ENCODE measurements around the gene SH2D3C.

Gene SH2D3C

GRCh38 chr9:127712867-127713266 lies 65.6 kb downstream of the SH2D3C start:
- H3K4me1 ChIP-seq (ENCODE audit: control insufficient read depth, insufficient read depth, low read length): no peaks in the 10 kb centered on the region
- no peak for TF ChIP-seq ZNF16 (tag by site-specific recombination; IDR thresholded peaks at IDR 0.05; ENCODE audit: low read depth)
- no peak for TF ChIP-seq ZNF148 (tag by site-specific recombination; IDR thresholded peaks at IDR 0.05; ENCODE audit: borderline replicate concordance)
- no peak for TF ChIP-seq ZNF274 (IDR thresholded peaks at IDR 0.05; ENCODE audit: low read length)
- no peak for TF ChIP-seq ZNF274 (tag by site-specific recombination; IDR thresholded peaks at IDR 0.05; ENCODE audit: borderline replicate concordance)
- no peak for TF ChIP-seq ZNF202 (tag by site-specific recombination; IDR thresholded peaks at IDR 0.05; ENCODE audit: borderline replicate concordance)
- TF ChIP-seq BCL6B (tag by site-specific recombination; IDR thresholded peaks at IDR 0.05): no peak
- TF ChIP-seq ZSCAN5A (tag by site-specific recombination; IDR thresholded peaks at IDR 0.05): no peak
- no peak for TF ChIP-seq ZFP37 (tag by site-specific recombination; IDR thresholded peaks at IDR 0.05)
- TF ChIP-seq GLI4 (tag by site-specific recombination; IDR thresholded peaks at IDR 0.05): no peak
- no peak for TF ChIP-seq ZNF473 (tag by site-specific recombination; IDR thresholded peaks at IDR 0.05)
- TF ChIP-seq ZNF23 (tag by site-specific recombination; IDR thresholded peaks at IDR 0.05; ENCODE audit: borderline replicate concordance): no peak
- TF ChIP-seq SALL2 (tag by site-specific recombination; IDR thresholded peaks at IDR 0.05; ENCODE audit: borderline replicate concordance): no peak
- H3K27ac ChIP-seq (ENCODE audit: extremely low read depth, low read depth, low read length): no peak overlapping the region
- H3K36me3 ChIP-seq (ENCODE audit: control insufficient read depth in 2 of 2, insufficient read depth in 1 of 2, low read length in 2 of 2): no peaks in the 10 kb centered on the region
- CTCF ChIA-PET: interaction anchor here (0.8 to 1.6 kb wide), 3 partner anchors 22 to 86 kb away, joined by 3 to 5 read pairs (median 3); partner anchors contain the start of gene TOR2A
- no peaks in the 10 kb centered on the region for H3K9me3 ChIP-seq (ENCODE audit: control insufficient read depth, insufficient read depth, low read depth, low read length)
- POLR2A ChIA-PET: no interaction called here
- H3K4me3 ChIP-seq (ENCODE audit: low read depth, low read length): no peak overlapping the region

- H3K4me1 ChIP-seq (ENCODE audit: control insufficient read depth, insufficient read depth, low read length): no peaks in the 10 kb centered on the region
- no peaks in the 10 kb centered on the region for H3K36me3 ChIP-seq (ENCODE audit: control insufficient read depth in 2 of 2, insufficient read depth in 1 of 2, low read length in 2 of 2)
- ChIA-PET CTCF (interaction anchor here (0.8 to 1.6 kb wide), 2 partner anchors 22 to 86 kb away, joined by 3 to 5 read pairs; partner anchors contain the start of gene TOR2A), POLR2A (interaction anchor here (1.2 kb wide), 2 partner anchors 22 to 185 kb away, joined by 4 read pairs; partner anchors contain the start of gene TOR2A)
- H3K9me3 ChIP-seq (ENCODE audit: control insufficient read depth, insufficient read depth, low read depth, low read length): no peaks in the 10 kb centered on the region
- TF ChIP-seq ZNF624 (tag by site-specific recombination; IDR thresholded peaks at IDR 0.05): no peak
- TF ChIP-seq ZNF580 (tag by site-specific recombination; IDR thresholded peaks at IDR 0.05): no peak
- TF ChIP-seq ZNF341 (tag by site-specific recombination; IDR thresholded peaks at IDR 0.05; ENCODE audit: low read depth): 0 out of 2 replicates have a peak, but pooled peaks have one; percentile 4
- no peak for TF ChIP-seq WT1 (tag by site-specific recombination; IDR thresholded peaks at IDR 0.05)
- no peak for TF ChIP-seq ZNF639 (tag by site-specific recombination; IDR thresholded peaks at IDR 0.05)
- no peak for TF ChIP-seq ZBTB26 (tag by site-specific recombination; optimal IDR thresholded peaks at IDR 0.05)
- TF ChIP-seq OSR2 (tag by site-specific recombination; IDR thresholded peaks at IDR 0.05): no peak
- TF ChIP-seq KLF7 (tag by site-specific recombination; IDR thresholded peaks at IDR 0.05; ENCODE audit: borderline replicate concordance): no peak
- no peak for TF ChIP-seq ZNF785 (tag by site-specific recombination; IDR thresholded peaks at IDR 0.05)
- H3K27ac ChIP-seq (ENCODE audit: extremely low read depth, low read depth, low read length): no peak overlapping the region
- no peak overlapping the region for H3K4me3 ChIP-seq (ENCODE audit: low read depth, low read length)
Observed at GRCh38 chr9:127712371-127712770, 66.1 kb downstream of the SH2D3C start.

Data from HEK293 (cell line).